ENCODE data around the gene OR8B3. TPM values are rescaled to one million over a fixed set of nuclear protein-coding genes. Genes with fewer than 3 reads are reported as not detected.

Gene OR8B3
- total RNA-seq, 1 experiment from 2014 or later, result not detected

GRCh38 chr11:124442847-124443246, 44.0 kb upstream of the OR8B3 start (continued):
- TF ChIP-seq REST (IDR thresholded peaks at IDR 0.05; ENCODE audit: low read depth) (no peak), EZH2phosphoT487 (IDR thresholded peaks at IDR 0.05; ENCODE audit: borderline replicate concordance) (no peak)

- Histone ChIP-seq H3K4me3 (replicated peaks in 1 of 2; ENCODE audit: low read depth in 1 of 2, low read length in 2 of 2) (no peak overlapping the region), H3K9ac (ENCODE audit: low read length) (no peak overlapping the region), H3K79me2 (ENCODE audit: insufficient read depth, low read length) (no peaks in the 10 kb centered on the region), H3K27me3 (ENCODE audit: insufficient read depth, low read length) (peaks cover 53% of the 10 kb centered on the region), H2AFZ (ENCODE audit: low read depth, low read length, poor library complexity, severe bottlenecking) (no peak overlapping the region), H3K9me3 (ENCODE audit: control insufficient read depth in 1 of 2, insufficient read depth in 1 of 2, low read depth in 1 of 2, low read length in 2 of 2) (no peaks in the 10 kb centered on the region), H3K36me3 (ENCODE audit: control insufficient read depth in 1 of 2, insufficient read depth in 2 of 2, low read length in 2 of 2) (no peaks in the 10 kb centered on the region), H3K9me2 (ENCODE audit: insufficient read depth) (no peaks in the 10 kb centered on the region), H3K27ac (ENCODE audit: low read depth, low read length) (no peak overlapping the region), H3K4me1 (ENCODE audit: control insufficient read depth in 1 of 2, insufficient read depth in 2 of 2, low read length in 2 of 2) (no peaks in the 10 kb centered on the region), H3K4me2 (ENCODE audit: low read length) (no peak overlapping the region), H4K20me1 (ENCODE audit: insufficient read depth) (no peaks in the 10 kb centered on the region)
- BruUV-seq (replicated peaks), result no TSS peak
- ChIA-PET CTCF (no interaction called here), RAD21 (ENCODE audit: low non-redundant PET in 1 of 2, low total read pairs in 2 of 2, uncharacterized antibody in 2 of 2, unreplicated experiment in 2 of 2) (no interaction called here), POLR2A (no interaction called here)
- no peak for ATAC-seq
- intact Hi-C loops (cut with micrococcal nuclease), result no loop called here
- TF ChIP-seq ZBTB33 (IDR thresholded peaks at IDR 0.05; ENCODE audit: extremely low read depth, insufficient replicate concordance, low read length), result no peak
- no peak for TF ChIP-seq TCF7L2 (IDR thresholded peaks at IDR 0.05; ENCODE audit: borderline replicate concordance, extremely low read depth, insufficient read depth, insufficient read length)
- no peak for TF ChIP-seq CTCF (IDR thresholded peaks at IDR 0.05 in 2 of 3, conservative IDR thresholded peaks at IDR 0.05 in 1 of 3; ENCODE audit: borderline replicate concordance in 1 of 3, insufficient read depth in 1 of 3, low read depth in 2 of 3, low read length in 2 of 3)
- TF ChIP-seq CEBPB (IDR thresholded peaks at IDR 0.05; ENCODE audit: low read depth), result no peak
- no peak for TF ChIP-seq EZH2phosphoT487 (IDR thresholded peaks at IDR 0.05; ENCODE audit: borderline replicate concordance)
- TF ChIP-seq POLR2AphosphoS5 (IDR thresholded peaks at IDR 0.05; ENCODE audit: low read depth, low read length), result no peak
- TF ChIP-seq ATF3 (IDR thresholded peaks at IDR 0.05), result no peak
- TF ChIP-seq FOSL1 (IDR thresholded peaks at IDR 0.05; ENCODE audit: low read depth), result no peak
- no peak for TF ChIP-seq CBX3 (IDR thresholded peaks at IDR 0.05; ENCODE audit: low read depth)
- TF ChIP-seq EZH2 (IDR thresholded peaks at IDR 0.05), result no peak
- no peak for TF ChIP-seq RAD21 (IDR thresholded peaks at IDR 0.05; ENCODE audit: low read depth)
- no peak for TF ChIP-seq SRF (IDR thresholded peaks at IDR 0.05; ENCODE audit: low read depth)
- DNase-seq (ENCODE audit: low read depth, low spot score), result no peak
These were observed 43.6 kb upstream of the OR8B3 start for GRCh38 chr11:124442442-124442841.
